Karpas-422 (cell line): Measurements from ENCODE around the gene PCDHGB6. TPM values are rescaled to one million over a fixed set of nuclear protein-coding genes. Genes with fewer than 3 reads are reported as not detected.
"Not testable (repeated sequence)": the region's sequence is repeated elsewhere in the genome, so short reads cannot be mapped to it uniquely, and the experiment has no call there.

Experiments
- DNase-seq: peaks from one replicate; pipeline ENCODE4 v3.0.0-alpha.2; 2015
- H2AFZ ChIP-seq: fragments of 200-600 bp; sonication (generic); 2 replicates; pipeline ENCODE4 v1.6.1; 2014; ENCODE audit warnings: antibody characterized with exemption, low read length, mixed read lengths
- H3K27ac ChIP-seq: fragments of 200-600 bp; sonication (generic); 2 replicates; pipeline ENCODE4 v1.5.1; 2014; ENCODE audit warnings: mild to moderate bottlenecking, low read length, moderate library complexity
- H3K27me3 ChIP-seq: fragments of 200-600 bp; sonication (generic); 2 replicates; pipeline ENCODE4 v1.6.1; 2014; ENCODE audit warnings: low read length, mixed read lengths
- H3K36me3 ChIP-seq: fragments of 200-600 bp; sonication (generic); 2 replicates; pipeline ENCODE4 v1.6.1; 2014; ENCODE audit warnings: low read length, mixed read lengths; ENCODE audit not compliant: insufficient read depth
- H3K4me1 ChIP-seq: fragments of 200-600 bp; sonication (generic); 2 replicates; pipeline ENCODE4 v1.6.1; 2014; ENCODE audit warnings: mild to moderate bottlenecking, low read length, mixed read lengths
- H3K4me2 ChIP-seq: fragments of 200-600 bp; sonication (generic); 2 replicates; pipeline ENCODE4 v1.6.1; 2014; ENCODE audit warnings: low read length, low read depth, mild to moderate bottlenecking; ENCODE audit not compliant: poor library complexity, severe bottlenecking
- H3K4me3 ChIP-seq: fragments of 200-600 bp; sonication (generic); 2 replicates; pipeline ENCODE4 v1.5.1; 2014; ENCODE audit warnings: mild to moderate bottlenecking, antibody characterized with exemption, low read length, mixed read lengths
- H3K79me2 ChIP-seq: fragments of 200-600 bp; sonication (generic); 2 replicates; pipeline ENCODE4 v1.6.1; 2014; ENCODE audit warnings: mild to moderate bottlenecking, low read length, mixed read lengths
- H3K9ac ChIP-seq: fragments of 200-600 bp; sonication (generic); 2 replicates; pipeline ENCODE4 v1.6.0; 2014; ENCODE audit warnings: low read length
- H3K9me2 ChIP-seq: fragments of 200-600 bp; sonication (generic), shearing (Covaris generic); replicated peaks from 2 replicates; pipeline ENCODE4 v1.6.0; 2014; ENCODE audit warnings: mild to moderate bottlenecking, low read length, moderate library complexity; ENCODE audit not compliant: insufficient read depth
- H3K9me3 ChIP-seq: fragments of 300-700, 200-600 bp; sonication (generic); 2 replicates; pipeline ENCODE4 v1.6.1; 2014; ENCODE audit warnings: low read length, mixed read lengths
- H4K20me1 ChIP-seq: fragments of 200-600 bp; sonication (generic); 2 replicates; pipeline ENCODE4 v1.6.1; 2014; ENCODE audit warnings: mild to moderate bottlenecking, antibody characterized with exemption, low read length, low read depth; ENCODE audit not compliant: insufficient read depth
- total RNA-seq: library from RNA; depleted of rRNA; stranded (reverse); fragments of >200 nt; shearing (Covaris generic); gene quantifications from 2 replicates; pipeline ENCODE4 v1.2.3, GENCODE V29; 2014; ENCODE audit warnings: low replicate concordance

PCDHGB6 gene
- total RNA-seq, 1 experiment from 2014 or later, result 5.5 TPM

GRCh38 chr5:141422742-141423291, 15.0 kb downstream of the PCDHGB6 start:
- no peak overlapping the region for H3K9ac ChIP-seq
- no peaks in the 10 kb centered on the region; the same call in 1 of the 2 replicates for H3K4me1 ChIP-seq
- no peaks in the 10 kb centered on the region for H3K9me2 ChIP-seq
- H3K27ac ChIP-seq, result no peak overlapping the region
- H3K4me3 ChIP-seq, result no peak overlapping the region
- H3K36me3 ChIP-seq, result peaks cover 14% of the 10 kb centered on the region
- no peak overlapping the region for H2AFZ ChIP-seq
- H3K9me3 ChIP-seq, result peaks cover 20% of the 10 kb centered on the region
- H4K20me1 ChIP-seq, result no peaks in the 10 kb centered on the region
- H3K4me2 ChIP-seq, result no peak overlapping the region
- no peaks in the 10 kb centered on the region for H3K27me3 ChIP-seq
- H3K79me2 ChIP-seq, result no peaks in the 10 kb centered on the region
- DNase-seq, result no peak

- no peak overlapping the region for H3K27ac ChIP-seq
- no peak for DNase-seq
- no peak overlapping the region for H2AFZ ChIP-seq
- H3K4me2 ChIP-seq, result no peak overlapping the region
- H3K79me2 ChIP-seq, result no peaks in the 10 kb centered on the region
- H3K36me3 ChIP-seq, result peaks cover 4% of the 10 kb centered on the region; the same call in 1 of the 2 replicates
- H3K9me3 ChIP-seq, result peaks cover 13% of the 10 kb centered on the region
- no peaks in the 10 kb centered on the region for H3K9me2 ChIP-seq
- H3K27me3 ChIP-seq, result no peaks in the 10 kb centered on the region
- no peak overlapping the region for H3K4me3 ChIP-seq
- H3K9ac ChIP-seq, result no peak overlapping the region
- no peaks in the 10 kb centered on the region; the same call in 1 of the 2 replicates for H3K4me1 ChIP-seq
- H4K20me1 ChIP-seq, result no peaks in the 10 kb centered on the region
These were observed 20.1 kb downstream of the PCDHGB6 start for GRCh38 chr5:141427783-141428426.

GRCh38 chr5:141430332-141431113, 22.7 kb downstream of the PCDHGB6 start, which contains the start of gene PCDHGA12:
Gene PCDHGA12, plus strand, starts transcription at chr5:141430507. Its CDS starts 253 bp downstream, at chr5:141430760.
- Histone ChIP-seq H3K27me3 (no peaks in the 10 kb centered on the region), H3K9ac (no peak within 1 kb of the TSS), H3K36me3 (peaks cover 6% of the 10 kb centered on the region; the same call in 1 of the 2 replicates), H3K4me3 (no peak within 1 kb of the TSS), H3K4me1 (no peaks in the 10 kb centered on the region), H3K4me2 (no peak within 1 kb of the TSS), H3K27ac (no peak within 1 kb of the TSS), H3K9me2 (no peaks in the 10 kb centered on the region), H2AFZ (no peak within 1 kb of the TSS), H4K20me1 (no peaks in the 10 kb centered on the region), H3K9me3 (peaks cover 13% of the 10 kb centered on the region), H3K79me2 (no peaks in the 10 kb centered on the region)
- DNase-seq, result no peak

- no peak overlapping the region for H3K9ac ChIP-seq
These were observed 23.5 kb downstream of the PCDHGB6 start for GRCh38 chr5:141431286-141431685.

GRCh38 chr5:141432308-141432707, 24.5 kb downstream of the PCDHGB6 start:
- not testable (repeated sequence) for H4K20me1 ChIP-seq, H3K9ac ChIP-seq, H3K4me3 ChIP-seq, H3K4me1 ChIP-seq, H3K9me2 ChIP-seq, H3K36me3 ChIP-seq, H3K27me3 ChIP-seq, H3K79me2 ChIP-seq, H2AFZ ChIP-seq, H3K4me2 ChIP-seq, DNase-seq, H3K27ac ChIP-seq
- H3K9me3 ChIP-seq, result peaks cover 13% of the 10 kb centered on the region

More at GRCh38 chr5:141431286-141431685, 23.5 kb downstream of the PCDHGB6 start:
- H3K9me2 ChIP-seq, result no peaks in the 10 kb centered on the region
- H3K36me3 ChIP-seq, result peaks cover 4% of the 10 kb centered on the region; the same call in 1 of the 2 replicates
- H3K9me3 ChIP-seq, result peaks cover 13% of the 10 kb centered on the region
- no peak overlapping the region for H3K4me3 ChIP-seq
- H2AFZ ChIP-seq, result no peak overlapping the region
- no peak overlapping the region for H3K4me2 ChIP-seq
- no peaks in the 10 kb centered on the region for H3K4me1 ChIP-seq
- no peaks in the 10 kb centered on the region for H4K20me1 ChIP-seq
- peaks cover 4% of the 10 kb centered on the region; the same call in 1 of the 2 replicates for H3K79me2 ChIP-seq
- no peaks in the 10 kb centered on the region for H3K27me3 ChIP-seq
- no peak overlapping the region for H3K27ac ChIP-seq
- DNase-seq, result no peak

- DNase-seq, H2AFZ ChIP-seq, H3K36me3 ChIP-seq, H3K9me3 ChIP-seq, H3K27ac ChIP-seq, H3K4me1 ChIP-seq, H3K4me2 ChIP-seq, H4K20me1 ChIP-seq, H3K9me2 ChIP-seq, H3K9ac ChIP-seq, H3K4me3 ChIP-seq, H3K79me2 ChIP-seq, H3K27me3 ChIP-seq: not testable (repeated sequence)
These were observed 24.9 kb downstream of the PCDHGB6 start for GRCh38 chr5:141432726-141433125.

- H3K27ac ChIP-seq, result no peak overlapping the region
- no peak overlapping the region for H3K4me3 ChIP-seq
- no peaks in the 10 kb centered on the region for H3K27me3 ChIP-seq
- no peak overlapping the region for H3K4me2 ChIP-seq
- no peak for DNase-seq
- H4K20me1 ChIP-seq, result no peaks in the 10 kb centered on the region
- H3K9me2 ChIP-seq, result no peaks in the 10 kb centered on the region
- H3K36me3 ChIP-seq, result peaks cover 4% of the 10 kb centered on the region
- H2AFZ ChIP-seq, result no peak overlapping the region
- H3K4me1 ChIP-seq, result no peaks in the 10 kb centered on the region
- peaks cover 10% of the 10 kb centered on the region; the same call in 1 of the 2 replicates for H3K79me2 ChIP-seq
- H3K9me3 ChIP-seq, result peaks cover 8% of the 10 kb centered on the region; the same call in 1 of the 2 replicates
- no peak overlapping the region for H3K9ac ChIP-seq
These were observed 26.2 kb downstream of the PCDHGB6 start for GRCh38 chr5:141434006-141434405.

GRCh38 chr5:141437221-141437620, 29.4 kb downstream of the PCDHGB6 start:
- Histone ChIP-seq H3K27ac (no peak overlapping the region), H2AFZ (no peak overlapping the region), H3K4me3 (no peak overlapping the region), H3K9me2 (no peaks in the 10 kb centered on the region), H4K20me1 (no peaks in the 10 kb centered on the region), H3K4me2 (no peak overlapping the region), H3K27me3 (no peaks in the 10 kb centered on the region), H3K9ac (no peak overlapping the region), H3K9me3 (no peaks in the 10 kb centered on the region), H3K4me1 (peaks cover 8% of the 10 kb centered on the region), H3K79me2 (peaks cover 15% of the 10 kb centered on the region; the same call in 1 of the 2 replicates), H3K36me3 (peaks cover 10% of the 10 kb centered on the region)
- no peak for DNase-seq
